Smooth muscle cell (in vitro differentiated cells): ENCODE data around the gene CAPN10. TPM values are rescaled to one million over a fixed set of nuclear protein-coding genes. Genes with fewer than 3 reads are reported as not detected.

Experiments
- DNase-seq: peaks from one replicate; lab custom pipeline; 2025; ENCODE audit not compliant: unreplicated experiment; lab: John Stamatoyannopoulos, UW
- H2AFZ ChIP-seq: fragments of 200-600 bp; sonication (generic); 2 replicates; pipeline ENCODE4 v1.6.0; 2016; ENCODE audit warnings: antibody characterized with exemption, low read depth, mild to moderate bottlenecking
- H3F3A ChIP-seq: fragments of 200-600 bp; sonication (generic); 2 replicates; pipeline ENCODE4 v1.6.0; 2017; ENCODE audit warnings: antibody characterized with exemption, low read depth
- H3K27ac ChIP-seq: fragments of 200-600 bp; sonication (generic); 2 replicates; pipeline ENCODE4 v1.5.1; 2016; ENCODE audit warnings: low read depth, mild to moderate bottlenecking
- H3K27me3 ChIP-seq: fragments of 200-600 bp; sonication (generic); 2 replicates; pipeline ENCODE4 v1.6.1; 2016; ENCODE audit warnings: low read depth, mild to moderate bottlenecking
- H3K36me3 ChIP-seq: fragments of 200-600 bp; sonication (generic); 2 replicates; pipeline ENCODE4 v1.5.1; 2016; ENCODE audit warnings: low read depth
- H3K4me1 ChIP-seq: fragments of 200-600 bp; sonication (generic); 2 replicates; pipeline ENCODE4 v1.5.1; 2016; ENCODE audit warnings: low read depth
- H3K4me2 ChIP-seq: fragments of 200-600 bp; sonication (generic); 2 replicates; pipeline ENCODE4 v1.6.0; 2016; ENCODE audit warnings: mild to moderate bottlenecking
- H3K4me3 ChIP-seq: fragments of 200-600 bp; sonication (generic); 2 replicates; pipeline ENCODE4 v1.5.1; 2016; ENCODE audit warnings: mild to moderate bottlenecking
- H3K79me2 ChIP-seq: fragments of 200-600 bp; sonication (generic); 2 replicates; pipeline ENCODE4 v1.6.0; 2016; ENCODE audit warnings: low read depth, mild to moderate bottlenecking
- H3K9ac ChIP-seq: fragments of 200-600 bp; sonication (generic); 2 replicates; pipeline ENCODE4 v1.6.0; 2016; ENCODE audit warnings: low read depth
- H3K9me3 ChIP-seq: fragments of 200-600 bp; sonication (generic); replicated peaks from 2 replicates; pipeline ENCODE4 v1.5.1; 2016; ENCODE audit warnings: low read depth
- H4K20me1 ChIP-seq: fragments of 200-600 bp; sonication (generic); 2 replicates; pipeline ENCODE4 v1.6.0; 2016; ENCODE audit warnings: low read depth
- WGBS: methylation state at CpG from one replicate; pipeline ENCODE4 v1.1.7; 2016; ENCODE audit warnings: low lambda C conversion rate; 5-methylcytosine and 5-hydroxymethylcytosine counted together
- polyA plus RNA-seq: library from polyadenylated mRNA; unstranded; fragments of >200 nt; fragmentation: Nextera tagmentation; extraction: Ambion mirVana; gene quantifications from 2 replicates; pipeline ENCODE4 v1.2.1, GENCODE V29; 2016
- total RNA-seq: library from RNA; depleted of rRNA; stranded (reverse); fragments of >200 nt; gene quantifications from 2 replicates; pipeline ENCODE4 v1.2.3, GENCODE V29; 2014
- TF ChIP-seq, protein P1 (sequence below): fragments of 200-600 bp; sonication (generic); IDR thresholded peaks from 2 replicates; pipeline ENCODE4 v1.5.1; 2017; ENCODE audit warnings: borderline replicate concordance, mild to moderate bottlenecking, antibody characterized with exemption; ENCODE audit not compliant: insufficient read depth, poor library complexity, severe bottlenecking

The CAPN10 gene
- total and polyA plus RNA-seq, 2 experiments from 2014 or later, result 6.6 to 17.0 TPM

DNA sequence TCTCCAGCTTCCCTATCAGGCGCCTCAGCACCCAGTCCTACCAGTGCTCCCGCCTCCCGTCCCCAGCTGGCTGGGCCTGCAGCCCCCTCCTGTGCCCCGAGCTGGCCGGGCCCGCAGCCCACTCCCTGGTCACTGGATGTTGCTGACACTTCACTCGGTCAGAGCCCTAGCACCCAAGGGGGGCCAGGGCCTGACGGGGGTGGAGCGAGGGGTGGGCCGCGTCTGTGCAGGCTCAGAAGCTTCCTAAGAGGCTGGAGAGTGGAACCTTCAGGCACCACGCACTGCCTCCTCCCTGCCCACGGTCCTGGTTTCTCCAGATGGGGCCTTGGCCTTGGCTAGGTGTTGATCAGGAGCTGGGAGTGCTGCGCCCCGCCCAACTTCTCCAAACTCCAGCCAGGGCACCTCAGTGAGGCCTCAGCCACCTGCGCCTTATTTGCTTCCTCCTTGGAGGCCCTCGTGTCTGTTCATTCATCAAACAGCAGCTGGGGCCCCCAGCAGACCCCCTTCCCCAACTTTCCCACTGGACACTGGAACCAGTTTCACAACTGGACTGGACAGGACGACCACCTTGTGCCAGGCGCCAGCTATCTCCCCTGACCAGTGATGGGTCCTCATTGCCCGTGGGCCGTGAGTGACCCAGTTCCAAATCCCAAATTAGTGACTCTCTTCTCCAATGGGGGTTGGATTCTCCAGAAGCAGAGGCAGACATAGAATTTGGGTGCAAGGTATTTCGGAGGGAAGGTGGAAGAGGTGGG is 16.7 kb downstream of the CAPN10 start:
- no peak for DNase-seq

DNA sequence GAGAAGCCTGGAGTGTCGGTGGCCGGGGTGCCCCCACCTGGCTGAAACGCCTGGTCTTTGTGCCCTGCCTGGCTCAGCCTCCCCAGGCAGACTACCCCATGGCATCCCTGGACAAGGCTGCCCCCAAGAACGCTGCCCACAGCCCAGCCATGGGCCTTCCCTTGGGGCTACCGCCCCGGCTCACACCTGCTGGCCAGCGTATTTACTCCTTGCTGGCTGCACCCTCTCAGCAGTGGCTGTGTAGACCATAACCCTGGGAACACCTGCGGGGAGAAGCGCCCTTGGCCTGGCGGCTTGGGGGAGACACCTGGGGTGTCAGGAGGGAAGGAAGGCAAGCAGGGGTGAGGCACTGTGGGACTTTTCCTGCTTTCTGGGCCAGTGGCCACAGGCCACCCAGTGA is 17.3 kb downstream of the CAPN10 start:
- H3K9ac ChIP-seq, result no peak overlapping the region
- no peak overlapping the region for H3K4me3 ChIP-seq
- 95% methylated on average over 10 of the region's 10 CpGs for WGBS
- H2AFZ ChIP-seq, result no peak overlapping the region
- DNase-seq, result no peak
- no peak overlapping the region for H3K27ac ChIP-seq
- no peaks in the 10 kb centered on the region for H3K9me3 ChIP-seq
- no peaks in the 10 kb centered on the region for H3K36me3 ChIP-seq
- no peak overlapping the region for H3K4me2 ChIP-seq
- TF ChIP-seq, protein P1, sequence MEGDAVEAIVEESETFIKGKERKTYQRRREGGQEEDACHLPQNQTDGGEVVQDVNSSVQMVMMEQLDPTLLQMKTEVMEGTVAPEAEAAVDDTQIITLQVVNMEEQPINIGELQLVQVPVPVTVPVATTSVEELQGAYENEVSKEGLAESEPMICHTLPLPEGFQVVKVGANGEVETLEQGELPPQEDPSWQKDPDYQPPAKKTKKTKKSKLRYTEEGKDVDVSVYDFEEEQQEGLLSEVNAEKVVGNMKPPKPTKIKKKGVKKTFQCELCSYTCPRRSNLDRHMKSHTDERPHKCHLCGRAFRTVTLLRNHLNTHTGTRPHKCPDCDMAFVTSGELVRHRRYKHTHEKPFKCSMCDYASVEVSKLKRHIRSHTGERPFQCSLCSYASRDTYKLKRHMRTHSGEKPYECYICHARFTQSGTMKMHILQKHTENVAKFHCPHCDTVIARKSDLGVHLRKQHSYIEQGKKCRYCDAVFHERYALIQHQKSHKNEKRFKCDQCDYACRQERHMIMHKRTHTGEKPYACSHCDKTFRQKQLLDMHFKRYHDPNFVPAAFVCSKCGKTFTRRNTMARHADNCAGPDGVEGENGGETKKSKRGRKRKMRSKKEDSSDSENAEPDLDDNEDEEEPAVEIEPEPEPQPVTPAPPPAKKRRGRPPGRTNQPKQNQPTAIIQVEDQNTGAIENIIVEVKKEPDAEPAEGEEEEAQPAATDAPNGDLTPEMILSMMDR, result no peak
- no peaks in the 10 kb centered on the region for H3K4me1 ChIP-seq
- no peaks in the 10 kb centered on the region for H3K79me2 ChIP-seq
- H3K27me3 ChIP-seq, result no peaks in the 10 kb centered on the region
- no peaks in the 10 kb centered on the region for H4K20me1 ChIP-seq
- no peaks in the 10 kb centered on the region for H3F3A ChIP-seq

More for the DNA sequence above, 16.7 kb downstream of the CAPN10 start:
- WGBS, result 96% methylated on average over 22 of the region's 22 CpGs
- Histone ChIP-seq H4K20me1 (no peaks in the 10 kb centered on the region), H3F3A (no peaks in the 10 kb centered on the region), H2AFZ (no peak overlapping the region), H3K27ac (no peak overlapping the region), H3K9ac (no peak overlapping the region), H3K79me2 (no peaks in the 10 kb centered on the region), H3K4me1 (no peaks in the 10 kb centered on the region), H3K36me3 (no peaks in the 10 kb centered on the region), H3K4me2 (no peak overlapping the region), H3K4me3 (no peak overlapping the region), H3K27me3 (no peaks in the 10 kb centered on the region), H3K9me3 (no peaks in the 10 kb centered on the region)
- TF ChIP-seq, protein P1, result no peak

DNA sequence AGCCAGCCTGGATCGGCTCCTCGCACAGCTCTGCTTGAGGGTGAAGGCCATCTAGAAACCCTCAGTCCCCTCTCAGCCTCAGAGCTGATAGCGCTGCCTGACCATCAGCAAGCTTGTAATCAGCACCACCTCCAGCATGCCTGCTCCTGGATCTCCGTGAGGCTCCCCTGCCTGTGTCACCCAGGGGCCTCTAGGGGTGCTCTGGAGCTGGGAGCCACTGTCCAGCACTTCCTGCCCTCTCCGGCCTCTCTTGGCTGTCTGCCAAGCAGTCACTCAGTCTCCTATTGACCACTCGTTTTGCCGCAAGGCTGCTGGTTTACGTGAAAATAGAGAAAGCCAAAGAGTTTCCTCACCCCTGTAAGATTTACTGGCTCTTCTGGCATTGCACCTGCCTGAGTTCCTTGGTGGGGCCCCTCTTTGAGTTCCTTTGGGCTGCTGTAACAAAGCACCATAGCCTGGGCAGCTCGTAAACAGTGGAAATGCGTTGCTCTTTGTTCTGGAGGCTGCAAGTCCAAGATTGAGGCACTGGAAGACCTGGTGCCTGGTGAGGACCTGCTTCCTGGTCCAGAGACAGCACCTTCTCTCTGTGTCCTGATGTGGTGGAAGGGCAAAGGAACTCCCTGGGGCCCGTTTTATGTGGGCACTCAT is 17.9 kb downstream of the CAPN10 start:
- Histone ChIP-seq H3K9ac (no peak overlapping the region), H3F3A (no peaks in the 10 kb centered on the region), H3K4me1 (no peaks in the 10 kb centered on the region), H3K79me2 (no peaks in the 10 kb centered on the region), H3K4me2 (no peak overlapping the region), H4K20me1 (no peaks in the 10 kb centered on the region), H3K27ac (no peak overlapping the region), H2AFZ (no peak overlapping the region), H3K9me3 (no peaks in the 10 kb centered on the region), H3K27me3 (no peaks in the 10 kb centered on the region), H3K4me3 (no peak overlapping the region), H3K36me3 (no peaks in the 10 kb centered on the region)
- TF ChIP-seq, protein P1, result peak; percentile 25
- DNase-seq, result no peak
- 66% methylated on average over 10 of the region's 11 CpGs for WGBS
